Muscle layer of colon (tissue), 2 donors: ENCODE data around the gene FAM180A.

Experiments used
- H3K27ac ChIP-seq: one replicate; pipeline ENCODE4 v1.7.0; 2013; ENCODE audit warnings: low read depth, mild to moderate bottlenecking, low read length, moderate library complexity
- H3K27me3 ChIP-seq, 2 donors: one replicate each; pipeline ENCODE4 v1.7.0; 2013; ENCODE audit warnings: low read length in 2 of 2, mild to moderate bottlenecking in 2 of 2; ENCODE audit not compliant: insufficient read depth in 2 of 2, control insufficient read depth in 1 of 2
- H3K36me3 ChIP-seq: one replicate; pipeline ENCODE4 v1.7.0; 2013; ENCODE audit warnings: mild to moderate bottlenecking, low read length; ENCODE audit not compliant: insufficient read depth
- H3K4me1 ChIP-seq: one replicate; pipeline ENCODE4 v1.7.0; 2013; ENCODE audit warnings: mild to moderate bottlenecking, low read length; ENCODE audit not compliant: insufficient read depth
- H3K4me3 ChIP-seq, 2 donors: one replicate each; pipeline ENCODE4 v1.7.0; 2013; ENCODE audit warnings: low read length in 2 of 2, low read depth in 1 of 2, mild to moderate bottlenecking in 1 of 2, moderate library complexity in 1 of 2
- H3K9ac ChIP-seq: one replicate; pipeline ENCODE4 v1.7.0; 2013; ENCODE audit warnings: low read length
- H3K9me3 ChIP-seq: one replicate; pipeline ENCODE4 v1.7.0; 2013; ENCODE audit warnings: mild to moderate bottlenecking, low read length
- donor health status: abdominal sarcoma.
- donor health status: Adenocarcinoma of cecum.

FAM180A gene

DNA sequence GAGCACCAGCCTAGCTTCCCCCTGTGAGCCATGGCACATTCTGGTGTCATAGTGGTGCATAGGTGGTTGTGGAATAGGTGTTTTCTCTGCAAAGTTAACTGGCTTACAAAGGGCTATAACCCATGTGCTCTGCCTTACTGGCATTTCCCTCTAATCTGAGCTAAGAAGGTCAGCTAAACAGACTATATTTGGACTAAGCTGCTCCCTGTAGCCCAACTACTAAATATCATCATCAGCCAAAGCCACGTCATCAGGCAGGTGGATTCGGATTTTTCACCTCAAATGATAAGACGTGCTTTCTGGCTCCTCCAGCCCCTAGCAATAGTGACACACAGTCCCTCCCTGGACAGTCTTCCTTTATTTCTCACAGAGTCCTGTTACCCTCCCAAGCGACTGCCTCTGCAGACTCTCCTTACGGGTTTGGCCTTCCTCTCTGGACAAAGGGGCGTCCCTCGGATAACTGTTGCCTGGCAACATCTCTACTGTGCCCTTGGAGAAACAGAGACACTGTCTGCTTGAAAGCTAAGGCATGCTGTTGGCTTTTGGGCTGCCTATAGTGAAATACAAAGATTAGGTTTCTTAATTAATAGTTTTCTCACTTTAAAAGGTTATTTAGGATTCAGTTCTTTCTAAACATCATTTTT is 29.7 kb downstream of the FAM180A start:
- H3K4me1 ChIP-seq = peaks cover 6% of the 10 kb centered on the region
- no peaks in the 10 kb centered on the region for H3K9me3 ChIP-seq
- no peak overlapping the region for H3K27ac ChIP-seq
- no peak overlapping the region for H3K9ac ChIP-seq
- no peak overlapping the region for H3K4me3 ChIP-seq
- no peaks in the 10 kb centered on the region for H3K36me3 ChIP-seq
- no peaks in the 10 kb centered on the region for H3K27me3 ChIP-seq

GRCh38 chr7:135718219-135718618 is 30.4 kb downstream of the FAM180A start:
- Histone ChIP-seq H3K9ac (no peak overlapping the region), H3K9me3 (no peaks in the 10 kb centered on the region), H3K4me3 (no peak overlapping the region), H3K4me1 (peaks cover 6% of the 10 kb centered on the region), H3K36me3 (no peaks in the 10 kb centered on the region), H3K27me3 (no peaks in the 10 kb centered on the region), H3K27ac (no peak overlapping the region)

- H3K4me1 ChIP-seq = peaks cover 6% of the 10 kb centered on the region
- H3K9ac ChIP-seq = no peak overlapping the region
- no peaks in the 10 kb centered on the region for H3K36me3 ChIP-seq
- no peak overlapping the region for H3K27ac ChIP-seq
- no peaks in the 10 kb centered on the region for H3K27me3 ChIP-seq
- no peak overlapping the region for H3K4me3 ChIP-seq
- no peaks in the 10 kb centered on the region for H3K9me3 ChIP-seq
Measured at GRCh38 chr7:135717693-135718092, 30.9 kb downstream of the FAM180A start.

DNA sequence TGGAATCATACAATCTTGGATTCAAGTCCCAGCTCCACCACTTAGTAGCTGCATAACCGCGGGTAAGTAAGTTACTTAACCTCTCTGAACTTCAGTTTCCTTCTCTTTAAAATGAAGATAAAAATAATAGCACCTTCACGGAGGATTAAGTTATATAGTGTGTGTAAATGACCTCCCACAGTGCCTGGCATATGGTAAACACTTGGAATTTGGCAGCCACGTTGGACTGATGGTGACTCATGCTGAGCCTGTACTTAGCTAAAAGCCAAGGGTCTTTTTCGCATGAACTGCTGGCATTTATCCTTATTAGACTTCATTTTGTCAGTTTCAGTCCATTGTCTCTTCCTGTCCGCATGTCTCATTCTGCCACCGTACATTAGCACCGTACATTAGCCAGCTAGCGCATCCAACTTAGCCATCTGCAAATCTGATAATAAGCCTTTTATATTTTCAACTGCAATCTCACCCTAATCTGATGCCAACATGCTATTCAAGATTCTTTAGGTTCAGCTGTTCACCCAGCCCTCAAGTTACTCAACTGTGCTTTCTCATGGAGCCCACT is 31.9 kb downstream of the FAM180A start:
- Histone ChIP-seq H3K4me3 (no peak overlapping the region), H3K36me3 (no peaks in the 10 kb centered on the region), H3K9me3 (no peaks in the 10 kb centered on the region)

DNA sequence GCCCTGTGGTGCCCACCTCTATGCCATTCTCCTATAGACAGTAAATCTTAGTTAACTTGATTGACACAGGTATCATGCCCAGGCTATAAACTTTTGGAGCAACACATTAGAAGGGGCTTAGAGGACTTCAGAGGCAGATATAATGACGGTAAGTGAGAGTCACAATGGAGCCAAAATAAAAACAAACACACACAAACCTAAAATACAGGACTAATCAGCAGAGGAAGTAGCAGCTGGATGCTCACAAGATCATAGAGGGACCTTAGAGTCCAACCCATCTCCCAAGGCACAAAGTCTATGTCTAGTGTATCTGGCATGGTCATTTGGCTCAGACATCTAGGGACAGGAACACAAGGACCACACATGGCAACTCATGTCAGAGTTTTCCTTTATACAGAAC is 32.9 kb downstream of the FAM180A start:
- Histone ChIP-seq H3K27ac (no peak overlapping the region), H3K9me3 (no peaks in the 10 kb centered on the region), H3K4me3 (no peak overlapping the region), H3K4me1 (peaks cover 6% of the 10 kb centered on the region), H3K9ac (no peak overlapping the region), H3K36me3 (no peaks in the 10 kb centered on the region), H3K27me3 (no peaks in the 10 kb centered on the region)

More for the DNA sequence above, 31.9 kb downstream of the FAM180A start:
- H3K9ac ChIP-seq = no peak overlapping the region
- H3K4me1 ChIP-seq = peaks cover 6% of the 10 kb centered on the region
- no peaks in the 10 kb centered on the region for H3K27me3 ChIP-seq
- no peak overlapping the region for H3K27ac ChIP-seq

GRCh38 chr7:135715055-135715522 is 33.5 kb downstream of the FAM180A start:
- Histone ChIP-seq H3K27me3 (no peaks in the 10 kb centered on the region), H3K9me3 (no peaks in the 10 kb centered on the region), H3K4me1 (peaks cover 6% of the 10 kb centered on the region), H3K4me3 (no peak overlapping the region), H3K27ac (no peak overlapping the region), H3K36me3 (no peaks in the 10 kb centered on the region), H3K9ac (no peak overlapping the region)

- Histone ChIP-seq H3K36me3 (no peaks in the 10 kb centered on the region), H3K9ac (no peak overlapping the region), H3K9me3 (no peaks in the 10 kb centered on the region), H3K4me3 (no peak overlapping the region), H3K27me3 (no peaks in the 10 kb centered on the region), H3K4me1 (peaks cover 6% of the 10 kb centered on the region), H3K27ac (no peak overlapping the region)
Measured at GRCh38 chr7:135714534-135715009, 34.0 kb downstream of the FAM180A start.

GRCh38 chr7:135713836-135714470 is 34.7 kb downstream of the FAM180A start:
- H3K9me3 ChIP-seq = no peaks in the 10 kb centered on the region

GRCh38 chr7:135712796-135713195 is 35.8 kb downstream of the FAM180A start:
- H3K4me3 ChIP-seq = no peak overlapping the region
- H3K9me3 ChIP-seq = no peaks in the 10 kb centered on the region
- no peak overlapping the region for H3K9ac ChIP-seq
- peaks cover 6% of the 10 kb centered on the region for H3K4me1 ChIP-seq
- no peaks in the 10 kb centered on the region for H3K36me3 ChIP-seq
- no peaks in the 10 kb centered on the region for H3K27me3 ChIP-seq
- H3K27ac ChIP-seq = no peak overlapping the region

More at GRCh38 chr7:135713836-135714470, 34.7 kb downstream of the FAM180A start:
- H3K27ac ChIP-seq = no peak overlapping the region
- no peaks in the 10 kb centered on the region for H3K36me3 ChIP-seq
- no peaks in the 10 kb centered on the region for H3K27me3 ChIP-seq
- H3K4me3 ChIP-seq = no peak overlapping the region
- no peak overlapping the region for H3K9ac ChIP-seq
- peaks cover 6% of the 10 kb centered on the region for H3K4me1 ChIP-seq

DNA sequence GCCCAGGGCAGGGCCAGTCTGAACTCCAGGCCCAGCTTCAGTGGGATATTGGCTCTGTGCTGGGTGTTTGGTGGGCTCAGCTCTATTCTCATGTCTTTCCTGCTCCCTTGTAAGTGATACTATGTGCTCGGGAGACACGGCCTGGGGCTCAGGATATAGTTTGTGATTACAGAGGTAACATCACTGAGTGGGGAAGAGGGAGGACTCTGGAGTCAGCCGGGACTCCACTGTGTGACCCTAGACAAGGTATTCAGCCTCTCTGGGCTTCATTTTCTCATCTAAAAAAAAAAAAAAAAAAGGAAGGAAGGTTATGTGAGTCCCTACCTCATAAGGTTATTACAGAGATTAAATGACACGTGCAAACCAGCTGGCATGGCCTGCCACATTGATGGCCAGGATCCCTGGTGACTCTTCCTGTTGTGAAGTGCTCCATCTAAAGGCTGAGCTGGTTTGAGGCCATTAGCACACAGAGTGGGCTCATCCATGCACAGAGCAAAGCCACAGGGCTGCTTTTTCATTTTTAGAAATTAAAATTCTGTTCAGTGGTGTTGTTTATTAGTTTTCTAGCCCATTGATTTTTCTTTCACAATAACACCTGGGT is 36.3 kb downstream of the FAM180A start:
- Histone ChIP-seq H3K9ac (no peak overlapping the region), H3K4me3 (no peak overlapping the region), H3K27ac (no peak overlapping the region), H3K36me3 (no peaks in the 10 kb centered on the region), H3K4me1 (peaks cover 6% of the 10 kb centered on the region), H3K9me3 (no peaks in the 10 kb centered on the region), H3K27me3 (no peaks in the 10 kb centered on the region)

- no peak overlapping the region for H3K27ac ChIP-seq
Measured at GRCh38 chr7:135711139-135711469, 37.5 kb downstream of the FAM180A start.

More at GRCh38 chr7:135711139-135711469, 37.5 kb downstream of the FAM180A start:
- Histone ChIP-seq H3K27me3 (no peaks in the 10 kb centered on the region), H3K9ac (no peak overlapping the region), H3K4me3 (no peak overlapping the region), H3K36me3 (no peaks in the 10 kb centered on the region), H3K9me3 (no peaks in the 10 kb centered on the region), H3K4me1 (no peaks in the 10 kb centered on the region)
